ENCODE measurements around the gene PHPT1.

The PHPT1 gene

GRCh38 chr9:136847826-136848392, 1.3 kb upstream of the PHPT1 start:
- DNase-seq (ENCODE audit: low read depth in 2 of 2), result peak; percentile 40 to 42

GRCh38 chr9:136848393-136849037, 694 bp upstream of the PHPT1 start:
- DNase-seq (ENCODE audit: low read depth in 2 of 2), result no peak

- no peak for DNase-seq (ENCODE audit: low read depth in 2 of 2)
Observed at GRCh38 chr9:136849960-136850865, 1.0 kb downstream of the PHPT1 start.

- no peak for DNase-seq (ENCODE audit: low read depth in 2 of 2)
Observed at GRCh38 chr9:136850866-136851775, 1.9 kb downstream of the PHPT1 start.

GRCh38 chr9:136851941-136852663, 2.9 kb downstream of the PHPT1 start, which contains the start of gene MAMDC4:
Gene MAMDC4 (plus strand): TSS chr9:136852346. CDS start chr9:136852417, 71 bp downstream.
- DNase-seq (ENCODE audit: low read depth in 2 of 2), result no peak

- no peak for DNase-seq (ENCODE audit: low read depth in 2 of 2)
Observed at GRCh38 chr9:136852664-136853595, 3.7 kb downstream of the PHPT1 start.

GRCh38 chr9:136853596-136854112, 4.4 kb downstream of the PHPT1 start:
- DNase-seq (ENCODE audit: low read depth in 2 of 2), result no peak

GRCh38 chr9:136854113-136854841, 5.1 kb downstream of the PHPT1 start:
- no peak for DNase-seq (ENCODE audit: low read depth in 2 of 2)

- DNase-seq (ENCODE audit: low read depth in 2 of 2), result no peak
Observed at GRCh38 chr9:136854842-136855460, 5.7 kb downstream of the PHPT1 start.

- no peak for DNase-seq (ENCODE audit: low read depth in 2 of 2)
Observed at GRCh38 chr9:136855461-136856078, 6.4 kb downstream of the PHPT1 start.

- DNase-seq (ENCODE audit: low read depth in 2 of 2), result no peak
Observed at GRCh38 chr9:136856079-136856476, 6.9 kb downstream of the PHPT1 start.

- DNase-seq (ENCODE audit: low read depth in 2 of 2), result no peak
Observed at GRCh38 chr9:136856541-136857141, 7.4 kb downstream of the PHPT1 start.

GRCh38 chr9:136857166-136857565, 8.0 kb downstream of the PHPT1 start:
- DNase-seq (ENCODE audit: low read depth in 2 of 2), result no peak

- DNase-seq (ENCODE audit: low read depth in 2 of 2), result no peak
Observed at GRCh38 chr9:136857581-136858412, 8.6 kb downstream of the PHPT1 start.

GRCh38 chr9:136858452-136858843, 9.2 kb downstream of the PHPT1 start:
- DNase-seq (ENCODE audit: low read depth in 2 of 2), result no peak
